NCI-H1105 treated with DMSO at 0.1 percent for 48 hours (cell line): ENCODE data around the gene CCT6B.
"Not testable (repeated sequence)": the region's sequence is repeated elsewhere in the genome, so short reads cannot be mapped to it uniquely, and the experiment has no call there.

ENCODE experiments used
- DNase-seq: peaks from one replicate; lab custom pipeline; 2025; lab: John Stamatoyannopoulos, UW

The CCT6B gene, protein sequence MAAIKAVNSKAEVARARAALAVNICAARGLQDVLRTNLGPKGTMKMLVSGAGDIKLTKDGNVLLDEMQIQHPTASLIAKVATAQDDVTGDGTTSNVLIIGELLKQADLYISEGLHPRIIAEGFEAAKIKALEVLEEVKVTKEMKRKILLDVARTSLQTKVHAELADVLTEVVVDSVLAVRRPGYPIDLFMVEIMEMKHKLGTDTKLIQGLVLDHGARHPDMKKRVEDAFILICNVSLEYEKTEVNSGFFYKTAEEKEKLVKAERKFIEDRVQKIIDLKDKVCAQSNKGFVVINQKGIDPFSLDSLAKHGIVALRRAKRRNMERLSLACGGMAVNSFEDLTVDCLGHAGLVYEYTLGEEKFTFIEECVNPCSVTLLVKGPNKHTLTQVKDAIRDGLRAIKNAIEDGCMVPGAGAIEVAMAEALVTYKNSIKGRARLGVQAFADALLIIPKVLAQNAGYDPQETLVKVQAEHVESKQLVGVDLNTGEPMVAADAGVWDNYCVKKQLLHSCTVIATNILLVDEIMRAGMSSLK

DNA sequence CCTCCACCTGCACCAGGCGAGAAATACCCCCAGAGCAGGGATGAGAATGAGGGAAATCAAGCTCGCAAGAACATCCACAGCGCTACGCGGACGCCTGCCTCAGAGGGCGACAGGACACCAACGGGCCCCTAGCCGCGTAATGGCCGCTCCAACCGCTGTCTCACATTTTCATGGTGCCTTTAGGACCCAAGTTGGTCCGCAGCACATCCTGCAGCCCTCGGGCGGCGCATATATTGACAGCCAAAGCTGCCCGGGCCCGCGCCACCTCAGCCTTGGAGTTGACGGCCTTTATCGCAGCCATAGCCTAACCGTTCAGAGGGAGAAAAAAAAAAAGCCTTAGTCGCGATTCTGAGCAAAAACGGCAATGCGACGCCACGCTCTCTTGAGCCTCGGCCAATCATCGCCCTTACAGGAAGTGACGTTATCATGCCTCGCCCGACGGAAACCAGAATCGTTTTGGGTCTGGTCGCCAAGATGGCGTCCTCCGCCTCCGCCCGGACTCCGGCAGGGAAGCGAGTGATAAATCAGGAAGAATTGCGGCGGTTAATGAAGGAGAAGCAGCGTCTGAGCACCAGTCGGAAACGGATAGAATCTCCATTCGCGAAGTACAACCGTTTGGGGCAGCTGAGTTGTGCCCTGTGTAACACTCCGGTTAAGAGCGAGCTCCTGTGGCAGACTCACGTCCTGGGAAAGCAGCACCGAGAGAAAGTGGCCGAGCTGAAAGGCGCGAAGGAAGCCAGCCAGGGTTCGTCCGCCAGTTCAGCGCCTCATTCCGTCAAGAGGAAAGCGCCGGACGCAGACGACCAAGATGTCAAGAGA lies at the start of gene CCT6B, which contains the start of gene ZNF830:
TSS of gene CCT6B (minus strand) at position 368 of the 819 bp plus-strand sequence. CDS start at position 301, 67 bp downstream.
TSS of gene ZNF830 (plus strand) at position 448 of the 819 bp plus-strand sequence. CDS start at position 475, 27 bp downstream.
- peak; percentile 89 for DNase-seq

DNA sequence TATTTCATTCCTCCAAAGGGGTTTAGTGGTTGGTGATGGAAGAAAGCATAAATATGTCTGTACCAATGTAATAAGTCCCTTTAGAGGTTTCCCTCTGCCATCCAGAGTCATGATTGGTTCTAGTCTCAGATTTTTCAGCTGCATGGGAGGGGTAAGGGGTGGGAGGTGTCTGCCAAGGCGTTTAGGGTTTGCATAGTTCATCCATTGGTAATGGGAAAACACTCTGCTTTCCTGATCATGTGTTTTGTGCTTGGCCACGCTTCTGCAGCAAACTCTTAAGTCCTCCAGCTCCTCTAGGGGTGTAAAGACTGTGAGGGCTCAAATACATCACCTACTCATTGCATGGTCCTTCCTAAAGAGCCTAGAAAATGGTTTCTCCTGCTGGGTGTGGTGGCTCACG lies 48.8 kb upstream of the CCT6B start:
- no peak for DNase-seq

DNA sequence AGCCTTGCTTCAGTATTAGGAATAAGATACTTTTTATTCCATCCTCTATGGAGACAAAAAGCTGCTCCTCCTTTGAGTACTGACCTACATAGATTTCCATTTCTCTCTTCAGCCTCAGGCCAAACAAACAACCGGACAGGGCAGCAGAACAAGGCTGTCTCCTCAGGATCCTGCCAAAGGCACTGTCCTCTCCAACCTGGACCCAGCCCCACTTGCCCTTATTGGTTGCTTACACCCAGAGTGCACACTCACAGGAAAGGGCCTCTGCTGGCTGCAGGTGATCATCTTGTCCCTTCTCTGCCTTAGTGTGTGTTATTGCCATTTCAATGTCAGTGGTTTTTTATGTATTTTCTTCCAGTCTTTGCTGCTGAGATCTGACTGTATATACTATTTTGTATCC lies 45.7 kb upstream of the CCT6B start:
- DNase-seq = no peak

DNA sequence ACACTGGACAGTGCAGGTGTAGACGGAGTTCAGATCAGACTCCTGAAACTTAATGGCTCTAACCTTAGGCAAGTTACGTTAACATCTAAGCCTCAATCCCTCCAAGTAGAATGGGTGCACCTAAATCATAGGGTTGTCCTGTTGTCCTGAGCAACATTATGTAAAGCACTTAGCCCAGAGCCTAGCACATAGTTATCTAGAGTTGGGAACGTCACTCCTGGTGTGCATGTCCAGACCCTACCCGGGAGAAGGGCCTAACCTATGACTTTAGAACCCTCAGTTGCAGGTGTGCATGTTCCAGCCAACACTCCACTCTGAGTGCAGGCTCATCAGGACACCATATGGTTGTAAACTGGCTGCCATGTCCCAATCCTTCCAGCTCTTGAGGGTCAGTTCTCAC lies 45.1 kb upstream of the CCT6B start:
- no peak for DNase-seq

DNA sequence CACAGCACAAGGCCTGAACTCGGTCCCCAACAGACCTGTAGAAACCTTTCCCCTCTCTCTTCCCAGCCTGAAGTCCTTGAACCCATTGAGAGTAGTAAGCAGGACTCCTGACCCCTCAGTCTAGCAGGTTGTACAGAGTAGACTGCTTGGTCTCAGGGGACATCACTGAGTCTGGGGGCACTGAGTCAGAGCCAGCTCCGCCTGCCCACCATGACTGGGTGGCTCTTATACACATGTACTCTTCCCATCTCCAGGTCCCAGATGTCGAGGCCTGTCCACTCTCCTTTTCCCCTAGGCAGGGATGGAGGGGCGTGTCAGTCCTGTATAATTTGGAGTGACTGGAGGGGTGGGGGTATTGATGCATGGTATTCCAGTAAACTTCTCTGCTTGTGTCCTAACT lies 42.5 kb upstream of the CCT6B start:
- DNase-seq = no peak

DNA sequence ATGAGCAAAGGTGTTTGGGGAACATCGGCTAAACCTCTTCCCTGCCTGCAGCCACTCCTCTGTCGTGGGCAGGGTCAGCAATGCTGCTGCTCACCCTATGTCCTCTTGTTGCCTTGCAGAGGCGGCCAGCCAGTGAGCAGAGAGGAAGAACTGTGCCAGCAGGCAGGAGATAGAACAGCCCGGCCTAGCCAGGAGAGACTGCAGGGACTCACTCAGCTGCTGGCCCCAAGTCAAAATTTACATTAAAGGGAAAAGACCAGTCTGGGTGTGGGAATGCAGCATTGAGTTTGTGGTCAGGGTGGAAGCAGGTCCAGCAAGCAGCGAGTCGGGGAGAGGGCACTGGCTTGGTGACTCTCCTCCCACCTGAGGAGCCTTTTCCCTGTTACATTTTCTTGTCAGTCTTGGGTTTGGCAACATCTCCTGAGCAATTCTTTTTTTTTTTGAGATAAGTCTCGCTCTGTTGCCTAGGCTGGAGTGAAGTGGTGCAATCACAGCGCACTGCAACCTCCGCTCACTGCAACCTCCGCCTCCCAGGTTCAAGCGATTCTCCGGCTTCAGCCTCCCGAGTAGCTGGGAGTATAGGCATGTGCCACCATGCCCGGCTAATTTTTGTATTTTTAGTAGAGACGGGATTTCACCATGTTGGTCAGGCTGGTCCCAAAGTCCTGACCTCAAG lies 41.8 kb upstream of the CCT6B start:
- DNase-seq = no peak

DNA sequence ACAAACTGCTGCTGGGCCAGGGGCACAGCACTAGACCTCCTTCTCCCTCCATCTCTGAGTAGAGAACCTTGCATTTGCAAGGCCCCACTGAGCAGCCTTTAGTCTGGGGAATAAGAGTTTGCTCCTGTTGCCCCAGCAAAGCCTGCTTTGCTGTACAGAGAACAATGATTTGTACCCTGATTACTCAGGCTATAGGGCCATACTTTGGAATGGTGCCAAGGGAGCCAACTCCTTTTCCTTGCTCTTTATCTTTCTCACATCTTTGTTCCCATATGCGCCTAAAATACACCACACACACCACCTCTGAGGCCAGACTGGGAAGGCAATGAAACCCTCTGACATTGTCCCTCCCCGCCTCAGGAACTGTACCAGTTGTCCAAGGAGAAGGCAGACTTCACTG lies 40.3 kb upstream of the CCT6B start:
- DNase-seq = no peak

DNA sequence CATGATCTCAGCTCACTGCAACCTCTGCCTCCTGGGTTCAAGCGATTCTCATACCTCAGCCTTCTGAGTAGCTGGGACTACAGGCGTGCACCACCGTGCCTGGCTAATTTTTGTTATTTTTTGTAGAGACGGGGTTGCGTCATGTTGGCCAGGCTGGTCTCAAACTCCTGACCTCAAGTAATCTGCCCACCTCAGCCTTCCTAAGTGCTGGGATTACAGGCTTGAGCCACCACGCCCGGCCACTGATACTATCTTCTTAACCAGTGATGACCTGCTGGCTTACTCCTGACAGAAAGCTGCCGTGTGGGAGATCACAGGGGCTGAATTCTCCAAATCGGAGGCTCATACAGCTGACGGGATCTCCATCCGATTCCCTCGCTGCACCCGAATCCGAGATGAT lies 39.7 kb upstream of the CCT6B start:
- DNase-seq = not testable (repeated sequence)

DNA sequence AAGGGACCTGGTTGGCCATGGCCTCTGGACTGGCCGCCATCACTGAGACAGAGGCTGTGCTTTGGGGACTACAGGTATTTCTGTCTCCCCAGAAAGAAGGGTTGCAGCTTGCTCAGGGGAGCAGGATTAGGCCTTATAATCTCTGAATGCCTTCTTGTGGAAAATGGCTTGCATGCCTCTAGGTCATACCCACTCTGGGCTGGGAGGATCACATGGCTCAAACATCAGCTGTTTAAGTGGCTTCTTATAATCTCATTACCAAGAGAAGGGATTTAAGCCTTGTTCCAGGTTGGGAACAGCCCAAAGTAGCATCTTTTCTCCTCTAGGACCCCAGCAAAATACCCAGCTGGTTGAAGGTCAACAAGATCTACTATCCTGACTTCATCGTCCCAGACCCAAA lies 38.2 kb upstream of the CCT6B start:
- no peak for DNase-seq

DNA sequence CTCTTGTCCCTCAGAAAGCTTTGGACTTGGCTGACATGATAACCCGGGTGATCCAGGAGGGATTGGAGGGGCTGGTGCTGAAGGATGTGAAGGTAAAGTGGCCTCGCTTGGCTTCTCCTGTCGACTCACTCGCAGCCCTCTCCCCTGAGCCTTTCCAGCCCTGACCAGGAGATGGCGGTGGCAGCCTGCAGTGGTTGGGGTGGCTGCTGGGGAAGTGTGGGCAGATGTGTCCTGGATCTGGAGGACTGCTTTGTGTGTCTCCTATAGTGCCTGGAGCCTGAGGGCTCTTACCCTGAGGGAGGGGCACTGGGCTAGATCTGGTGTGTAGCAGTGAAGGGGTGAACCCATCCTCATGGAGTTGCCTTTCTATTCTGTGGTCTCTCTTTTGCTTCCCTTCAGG lies 36.9 kb upstream of the CCT6B start:
- no peak for DNase-seq

DNA sequence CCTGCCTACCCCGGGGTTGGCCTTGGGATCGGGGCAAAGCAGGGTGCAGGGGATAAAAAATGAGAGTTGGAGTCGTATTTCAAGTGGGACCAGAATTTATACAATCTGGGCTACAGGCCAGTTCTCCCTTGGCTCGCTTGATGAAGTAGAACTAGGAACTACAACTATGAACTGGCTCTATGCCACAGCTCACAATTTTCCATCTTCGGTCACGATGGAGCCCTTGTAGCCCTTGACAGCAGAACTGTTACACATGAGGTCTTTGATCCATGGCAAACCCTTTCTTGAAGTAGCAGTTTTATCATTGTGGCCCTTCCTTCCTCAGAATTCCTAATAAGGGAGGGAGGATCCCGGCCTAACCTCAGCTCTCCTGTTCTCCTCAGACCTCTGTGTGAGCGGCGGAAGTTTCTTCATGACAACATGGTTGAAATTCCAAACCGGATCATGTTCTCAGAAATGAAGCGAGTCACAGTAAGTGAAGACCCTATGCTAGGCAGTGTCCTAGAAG lies 36.1 kb upstream of the CCT6B start:
- DNase-seq = peak; percentile 74

DNA sequence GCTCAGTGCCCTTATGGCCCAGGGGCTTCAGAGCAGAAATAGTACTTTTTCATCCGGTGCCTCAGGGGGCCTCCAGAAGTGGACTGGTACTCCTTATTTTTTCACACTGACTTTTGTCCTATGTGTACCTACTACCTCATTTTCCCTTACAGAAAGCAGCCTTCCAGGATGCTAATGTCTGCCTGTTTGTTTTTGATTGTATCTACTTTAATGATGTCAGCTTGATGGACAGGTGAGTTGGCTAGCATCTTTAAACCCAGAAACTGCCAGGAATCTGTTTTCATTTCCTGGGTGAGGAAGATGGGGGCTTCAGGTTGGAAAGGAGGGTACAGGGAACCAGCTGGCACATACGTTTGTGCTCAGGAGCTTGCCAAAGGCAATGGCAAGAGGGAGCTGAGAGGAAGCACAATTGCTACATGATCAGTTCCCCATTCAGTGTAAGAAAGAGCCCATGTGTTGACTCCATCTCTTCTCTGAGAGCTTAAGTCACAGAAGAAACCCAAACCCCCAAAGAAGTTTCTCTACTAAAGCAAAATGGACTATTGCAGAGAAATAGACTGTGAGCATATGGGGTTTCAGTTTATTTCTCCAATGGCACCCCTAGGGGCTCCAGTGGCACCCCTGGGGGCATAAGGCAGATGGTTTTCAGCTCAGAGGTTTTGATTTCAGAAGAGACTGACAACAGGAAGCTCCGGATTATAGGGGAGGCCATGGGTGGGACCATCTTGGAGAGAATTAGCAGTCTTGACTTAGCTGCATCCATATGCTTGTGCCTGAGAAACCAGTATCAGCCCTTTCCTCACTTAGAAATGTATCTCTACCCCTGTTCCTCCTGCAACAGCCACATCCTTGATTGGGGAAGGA lies 35.4 kb upstream of the CCT6B start:
- DNase-seq = no peak

DNA sequence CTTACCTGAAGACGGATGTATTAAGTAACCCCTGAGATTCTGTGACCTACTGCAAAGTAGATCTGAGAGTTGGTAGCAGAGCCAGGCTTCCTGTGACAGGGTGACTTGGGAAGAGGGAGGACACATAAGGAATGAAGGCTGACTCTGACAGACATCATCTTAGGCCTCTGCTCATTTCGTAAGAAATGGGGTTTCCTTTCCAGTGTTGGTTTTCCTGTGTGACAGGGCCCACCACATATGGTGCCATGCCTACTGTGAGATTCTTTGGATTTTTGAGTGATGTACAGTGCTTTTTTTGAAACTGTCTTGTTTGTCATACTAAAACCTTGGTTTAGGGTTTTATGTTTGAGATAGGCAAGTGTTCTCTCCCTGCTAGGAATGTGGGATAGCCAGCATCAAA lies 31.8 kb upstream of the CCT6B start:
- DNase-seq = no peak

DNA sequence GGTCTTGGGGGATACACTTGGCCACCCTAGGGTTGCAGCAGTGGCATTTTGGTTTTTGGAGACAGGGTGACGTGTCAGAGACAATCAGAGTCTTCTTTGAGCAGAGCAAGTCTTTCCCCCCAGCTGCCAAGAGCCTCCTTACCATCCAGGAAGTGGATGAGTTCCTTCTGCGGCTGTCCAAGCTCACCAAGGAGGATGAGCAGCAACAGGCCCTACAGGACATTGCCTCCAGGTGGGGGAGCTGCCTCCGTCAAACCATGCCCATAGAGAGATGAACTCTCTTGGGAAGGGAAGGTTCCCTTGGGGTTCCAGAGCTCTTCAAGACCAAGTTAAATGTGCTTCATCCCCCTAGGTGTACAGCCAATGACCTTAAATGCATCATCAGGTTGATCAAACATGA lies 30.3 kb upstream of the CCT6B start:
- DNase-seq = no peak

DNA sequence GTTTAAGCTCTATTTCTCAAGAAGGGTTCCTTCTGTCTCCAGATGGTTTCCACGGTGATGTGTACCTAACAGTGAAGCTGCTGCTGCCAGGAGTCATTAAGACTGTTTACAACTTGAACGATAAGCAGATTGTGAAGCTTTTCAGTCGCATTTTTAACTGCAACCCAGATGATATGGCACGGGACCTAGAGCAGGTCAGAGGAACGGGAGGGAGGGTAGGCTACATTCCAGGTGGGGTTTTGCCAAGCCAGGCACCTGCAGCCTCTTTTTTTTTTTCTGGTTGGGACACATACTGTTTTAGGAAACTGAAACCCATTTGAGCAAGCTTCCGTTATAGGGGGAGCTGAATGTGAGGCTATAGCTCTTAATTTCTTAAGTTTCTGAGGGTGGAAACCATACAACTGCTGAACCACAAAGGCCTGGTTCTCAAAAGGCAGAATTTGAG lies 29.7 kb upstream of the CCT6B start:
- no peak for DNase-seq

DNA sequence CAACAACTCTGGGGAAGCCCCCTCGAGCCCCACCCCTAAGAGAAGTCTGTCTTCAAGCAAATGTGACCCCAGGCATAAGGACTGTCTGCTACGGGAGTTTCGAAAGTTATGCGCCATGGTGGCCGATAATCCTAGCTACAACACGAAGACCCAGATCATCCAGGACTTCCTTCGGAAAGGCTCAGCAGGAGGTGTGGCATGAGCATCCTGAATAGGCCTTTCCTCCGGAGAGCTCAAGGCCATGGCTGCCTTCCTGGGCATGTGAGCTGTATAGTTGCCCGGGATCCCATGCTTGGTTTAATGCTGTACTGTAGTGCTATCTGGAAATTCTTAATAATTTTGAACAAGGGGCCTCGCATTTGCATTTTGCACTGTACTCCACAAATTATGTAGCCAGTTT lies 28.2 kb upstream of the CCT6B start:
- no peak for DNase-seq

DNA sequence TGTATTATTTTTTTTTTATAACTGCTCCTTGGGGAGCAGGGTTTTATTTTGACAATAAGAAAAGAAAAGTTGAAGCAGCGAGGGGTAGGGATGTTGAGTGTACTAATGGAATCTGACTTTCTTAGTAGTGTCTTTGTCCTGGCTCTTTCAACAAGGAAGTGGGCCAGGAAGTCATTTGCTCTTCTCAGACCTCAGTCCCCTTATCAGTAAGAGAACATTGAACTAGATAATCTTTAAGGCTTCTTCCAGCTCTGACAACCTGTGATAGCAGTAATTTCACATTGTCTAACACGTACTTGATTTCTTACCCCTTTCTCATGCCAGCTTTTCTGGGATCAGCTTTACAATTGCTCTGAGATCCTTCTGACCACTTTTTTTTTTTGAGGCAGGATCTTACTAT lies 27.4 kb upstream of the CCT6B start:
- no peak for DNase-seq

DNA sequence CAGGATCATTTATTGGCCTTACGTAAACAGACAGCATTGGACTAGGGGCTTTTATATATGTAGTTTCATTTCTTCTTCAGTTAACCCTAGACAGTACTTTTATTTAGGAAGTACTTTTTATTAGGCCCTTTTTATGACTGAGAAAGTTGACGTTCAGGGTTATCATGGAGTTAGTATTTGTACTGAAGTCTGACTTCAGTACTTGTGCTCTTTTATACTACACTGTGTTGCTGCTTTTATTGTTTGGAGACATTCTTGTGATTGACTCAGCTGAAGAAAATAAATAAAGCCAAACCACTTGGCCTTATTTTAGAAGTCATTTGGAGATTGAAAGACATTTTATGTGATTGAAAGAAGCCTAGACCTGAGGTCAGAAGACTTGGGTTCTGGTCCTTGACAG lies 26.0 kb upstream of the CCT6B start:
- DNase-seq = no peak

DNA sequence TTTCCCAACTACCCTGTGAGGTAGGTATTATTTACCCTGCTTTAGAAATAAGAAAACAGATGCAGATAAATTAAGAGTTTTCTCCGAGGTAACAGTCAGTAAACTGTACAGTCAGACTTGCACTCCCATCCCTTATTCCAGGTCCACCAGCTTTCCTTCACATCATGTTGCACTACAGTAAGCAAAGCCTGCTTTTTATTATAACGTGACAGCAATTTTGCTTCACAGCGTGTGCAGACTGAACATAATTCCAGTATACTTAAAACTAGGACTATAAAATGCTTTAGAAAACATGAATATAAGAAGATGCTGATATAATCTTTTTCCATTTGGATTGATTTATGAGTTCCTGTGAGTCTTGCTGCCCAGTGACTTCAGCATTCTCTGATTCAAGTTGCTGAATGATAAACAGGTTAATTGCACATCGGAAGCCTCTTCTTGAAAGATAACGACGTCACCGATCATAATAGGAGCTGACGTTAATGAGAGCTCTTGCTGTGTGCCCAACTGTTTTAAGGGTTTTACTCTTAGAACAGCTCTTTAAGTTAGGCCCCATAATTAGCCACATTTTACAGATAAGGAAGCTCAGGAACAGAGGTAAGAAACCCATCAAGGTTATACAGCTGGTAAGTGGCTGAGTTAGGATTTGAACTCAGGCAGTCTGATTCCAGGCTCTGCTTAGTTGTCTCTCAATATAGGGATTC lies 20.4 kb upstream of the CCT6B start:
- DNase-seq = peak; percentile 37
